ENCODE results near the gene NCAM1.

DNA sequence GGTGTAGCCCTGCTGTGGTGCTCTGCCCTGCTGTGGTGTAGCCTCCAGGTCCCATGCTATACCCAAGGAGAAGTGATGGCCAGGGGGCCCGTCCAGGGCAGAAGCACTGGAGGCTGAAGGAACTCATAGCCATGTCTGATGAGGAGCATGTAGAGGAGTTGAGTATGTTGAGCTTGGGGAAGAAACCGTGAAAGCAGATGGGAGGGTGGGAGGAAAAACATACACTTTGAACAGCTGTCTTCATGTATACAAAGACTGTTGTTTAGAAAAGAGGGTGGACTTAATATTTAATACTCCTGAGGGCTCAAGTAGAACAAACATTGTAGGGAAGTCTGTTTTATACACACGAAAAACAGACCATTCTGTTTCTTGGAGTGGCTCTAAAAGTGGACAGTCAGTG is 326.6 kb downstream of the NCAM1 start:
- TF ChIP-seq, protein P1, sequence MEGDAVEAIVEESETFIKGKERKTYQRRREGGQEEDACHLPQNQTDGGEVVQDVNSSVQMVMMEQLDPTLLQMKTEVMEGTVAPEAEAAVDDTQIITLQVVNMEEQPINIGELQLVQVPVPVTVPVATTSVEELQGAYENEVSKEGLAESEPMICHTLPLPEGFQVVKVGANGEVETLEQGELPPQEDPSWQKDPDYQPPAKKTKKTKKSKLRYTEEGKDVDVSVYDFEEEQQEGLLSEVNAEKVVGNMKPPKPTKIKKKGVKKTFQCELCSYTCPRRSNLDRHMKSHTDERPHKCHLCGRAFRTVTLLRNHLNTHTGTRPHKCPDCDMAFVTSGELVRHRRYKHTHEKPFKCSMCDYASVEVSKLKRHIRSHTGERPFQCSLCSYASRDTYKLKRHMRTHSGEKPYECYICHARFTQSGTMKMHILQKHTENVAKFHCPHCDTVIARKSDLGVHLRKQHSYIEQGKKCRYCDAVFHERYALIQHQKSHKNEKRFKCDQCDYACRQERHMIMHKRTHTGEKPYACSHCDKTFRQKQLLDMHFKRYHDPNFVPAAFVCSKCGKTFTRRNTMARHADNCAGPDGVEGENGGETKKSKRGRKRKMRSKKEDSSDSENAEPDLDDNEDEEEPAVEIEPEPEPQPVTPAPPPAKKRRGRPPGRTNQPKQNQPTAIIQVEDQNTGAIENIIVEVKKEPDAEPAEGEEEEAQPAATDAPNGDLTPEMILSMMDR (conservative IDR thresholded peaks at IDR 0.05; ENCODE audit: low read depth in 2 of 2) = no peak
- TF ChIP-seq POLR2AphosphoS5 (IDR thresholded peaks at IDR 0.05; ENCODE audit: low read depth) (no peak), EZH2 (IDR thresholded peaks at IDR 0.05; ENCODE audit: low read depth, unreplicated experiment) (no peak), EZH2phosphoT487 (IDR thresholded peaks at IDR 0.05; ENCODE audit: unreplicated experiment) (no peak), CREB1 (CRISPR knock-in tag; IDR thresholded peaks at IDR 0.05; ENCODE audit: low read depth) (no peak), ZNF331 (CRISPR knock-in tag; IDR thresholded peaks at IDR 0.05; ENCODE audit: low read depth) (no peak), JUNB (IDR thresholded peaks at IDR 0.05; ENCODE audit: unreplicated experiment) (no peak)
- TF ChIP-seq, protein P2, sequence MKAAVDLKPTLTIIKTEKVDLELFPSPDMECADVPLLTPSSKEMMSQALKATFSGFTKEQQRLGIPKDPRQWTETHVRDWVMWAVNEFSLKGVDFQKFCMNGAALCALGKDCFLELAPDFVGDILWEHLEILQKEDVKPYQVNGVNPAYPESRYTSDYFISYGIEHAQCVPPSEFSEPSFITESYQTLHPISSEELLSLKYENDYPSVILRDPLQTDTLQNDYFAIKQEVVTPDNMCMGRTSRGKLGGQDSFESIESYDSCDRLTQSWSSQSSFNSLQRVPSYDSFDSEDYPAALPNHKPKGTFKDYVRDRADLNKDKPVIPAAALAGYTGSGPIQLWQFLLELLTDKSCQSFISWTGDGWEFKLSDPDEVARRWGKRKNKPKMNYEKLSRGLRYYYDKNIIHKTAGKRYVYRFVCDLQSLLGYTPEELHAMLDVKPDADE (IDR thresholded peaks at IDR 0.05) = no peak
- TF ChIP-seq, protein P3, sequence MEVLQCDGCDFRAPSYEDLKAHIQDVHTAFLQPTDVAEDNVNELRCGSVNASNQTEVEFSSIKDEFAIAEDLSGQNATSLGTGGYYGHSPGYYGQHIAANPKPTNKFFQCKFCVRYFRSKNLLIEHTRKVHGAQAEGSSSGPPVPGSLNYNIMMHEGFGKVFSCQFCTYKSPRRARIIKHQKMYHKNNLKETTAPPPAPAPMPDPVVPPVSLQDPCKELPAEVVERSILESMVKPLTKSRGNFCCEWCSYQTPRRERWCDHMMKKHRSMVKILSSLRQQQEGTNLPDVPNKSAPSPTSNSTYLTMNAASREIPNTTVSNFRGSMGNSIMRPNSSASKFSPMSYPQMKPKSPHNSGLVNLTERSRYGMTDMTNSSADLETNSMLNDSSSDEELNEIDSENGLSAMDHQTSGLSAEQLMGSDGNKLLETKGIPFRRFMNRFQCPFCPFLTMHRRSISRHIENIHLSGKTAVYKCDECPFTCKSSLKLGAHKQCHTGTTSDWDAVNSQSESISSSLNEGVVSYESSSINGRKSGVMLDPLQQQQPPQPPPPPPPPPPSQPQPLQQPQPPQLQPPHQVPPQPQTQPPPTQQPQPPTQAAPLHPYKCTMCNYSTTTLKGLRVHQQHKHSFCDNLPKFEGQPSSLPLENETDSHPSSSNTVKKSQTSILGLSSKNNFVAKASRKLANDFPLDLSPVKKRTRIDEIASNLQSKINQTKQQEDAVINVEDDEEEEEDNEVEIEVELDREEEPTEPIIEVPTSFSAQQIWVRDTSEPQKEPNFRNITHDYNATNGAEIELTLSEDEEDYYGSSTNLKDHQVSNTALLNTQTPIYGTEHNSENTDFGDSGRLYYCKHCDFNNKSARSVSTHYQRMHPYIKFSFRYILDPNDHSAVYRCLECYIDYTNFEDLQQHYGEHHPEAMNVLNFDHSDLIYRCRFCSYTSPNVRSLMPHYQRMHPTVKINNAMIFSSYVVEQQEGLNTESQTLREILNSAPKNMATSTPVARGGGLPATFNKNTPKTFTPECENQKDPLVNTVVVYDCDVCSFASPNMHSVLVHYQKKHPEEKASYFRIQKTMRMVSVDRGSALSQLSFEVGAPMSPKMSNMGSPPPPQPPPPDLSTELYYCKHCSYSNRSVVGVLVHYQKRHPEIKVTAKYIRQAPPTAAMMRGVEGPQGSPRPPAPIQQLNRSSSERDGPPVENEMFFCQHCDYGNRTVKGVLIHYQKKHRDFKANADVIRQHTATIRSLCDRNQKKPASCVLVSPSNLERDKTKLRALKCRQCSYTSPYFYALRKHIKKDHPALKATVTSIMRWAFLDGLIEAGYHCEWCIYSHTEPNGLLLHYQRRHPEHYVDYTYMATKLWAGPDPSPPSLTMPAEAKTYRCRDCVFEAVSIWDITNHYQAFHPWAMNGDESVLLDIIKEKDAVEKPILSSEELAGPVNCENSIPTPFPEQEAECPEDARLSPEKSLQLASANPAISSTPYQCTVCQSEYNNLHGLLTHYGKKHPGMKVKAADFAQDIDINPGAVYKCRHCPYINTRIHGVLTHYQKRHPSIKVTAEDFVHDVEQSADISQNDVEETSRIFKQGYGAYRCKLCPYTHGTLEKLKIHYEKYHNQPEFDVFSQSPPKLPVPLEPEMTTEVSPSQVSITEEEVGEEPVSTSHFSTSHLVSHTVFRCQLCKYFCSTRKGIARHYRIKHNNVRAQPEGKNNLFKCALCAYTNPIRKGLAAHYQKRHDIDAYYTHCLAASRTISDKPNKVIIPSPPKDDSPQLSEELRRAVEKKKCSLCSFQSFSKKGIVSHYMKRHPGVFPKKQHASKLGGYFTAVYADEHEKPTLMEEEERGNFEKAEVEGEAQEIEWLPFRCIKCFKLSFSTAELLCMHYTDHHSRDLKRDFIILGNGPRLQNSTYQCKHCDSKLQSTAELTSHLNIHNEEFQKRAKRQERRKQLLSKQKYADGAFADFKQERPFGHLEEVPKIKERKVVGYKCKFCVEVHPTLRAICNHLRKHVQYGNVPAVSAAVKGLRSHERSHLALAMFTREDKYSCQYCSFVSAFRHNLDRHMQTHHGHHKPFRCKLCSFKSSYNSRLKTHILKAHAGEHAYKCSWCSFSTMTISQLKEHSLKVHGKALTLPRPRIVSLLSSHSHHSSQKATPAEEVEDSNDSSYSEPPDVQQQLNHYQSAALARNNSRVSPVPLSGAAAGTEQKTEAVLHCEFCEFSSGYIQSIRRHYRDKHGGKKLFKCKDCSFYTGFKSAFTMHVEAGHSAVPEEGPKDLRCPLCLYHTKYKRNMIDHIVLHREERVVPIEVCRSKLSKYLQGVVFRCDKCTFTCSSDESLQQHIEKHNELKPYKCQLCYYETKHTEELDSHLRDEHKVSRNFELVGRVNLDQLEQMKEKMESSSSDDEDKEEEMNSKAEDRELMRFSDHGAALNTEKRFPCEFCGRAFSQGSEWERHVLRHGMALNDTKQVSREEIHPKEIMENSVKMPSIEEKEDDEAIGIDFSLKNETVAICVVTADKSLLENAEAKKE (CRISPR knock-in tag; IDR thresholded peaks at IDR 0.05) = no peak
- TF ChIP-seq, protein P4, sequence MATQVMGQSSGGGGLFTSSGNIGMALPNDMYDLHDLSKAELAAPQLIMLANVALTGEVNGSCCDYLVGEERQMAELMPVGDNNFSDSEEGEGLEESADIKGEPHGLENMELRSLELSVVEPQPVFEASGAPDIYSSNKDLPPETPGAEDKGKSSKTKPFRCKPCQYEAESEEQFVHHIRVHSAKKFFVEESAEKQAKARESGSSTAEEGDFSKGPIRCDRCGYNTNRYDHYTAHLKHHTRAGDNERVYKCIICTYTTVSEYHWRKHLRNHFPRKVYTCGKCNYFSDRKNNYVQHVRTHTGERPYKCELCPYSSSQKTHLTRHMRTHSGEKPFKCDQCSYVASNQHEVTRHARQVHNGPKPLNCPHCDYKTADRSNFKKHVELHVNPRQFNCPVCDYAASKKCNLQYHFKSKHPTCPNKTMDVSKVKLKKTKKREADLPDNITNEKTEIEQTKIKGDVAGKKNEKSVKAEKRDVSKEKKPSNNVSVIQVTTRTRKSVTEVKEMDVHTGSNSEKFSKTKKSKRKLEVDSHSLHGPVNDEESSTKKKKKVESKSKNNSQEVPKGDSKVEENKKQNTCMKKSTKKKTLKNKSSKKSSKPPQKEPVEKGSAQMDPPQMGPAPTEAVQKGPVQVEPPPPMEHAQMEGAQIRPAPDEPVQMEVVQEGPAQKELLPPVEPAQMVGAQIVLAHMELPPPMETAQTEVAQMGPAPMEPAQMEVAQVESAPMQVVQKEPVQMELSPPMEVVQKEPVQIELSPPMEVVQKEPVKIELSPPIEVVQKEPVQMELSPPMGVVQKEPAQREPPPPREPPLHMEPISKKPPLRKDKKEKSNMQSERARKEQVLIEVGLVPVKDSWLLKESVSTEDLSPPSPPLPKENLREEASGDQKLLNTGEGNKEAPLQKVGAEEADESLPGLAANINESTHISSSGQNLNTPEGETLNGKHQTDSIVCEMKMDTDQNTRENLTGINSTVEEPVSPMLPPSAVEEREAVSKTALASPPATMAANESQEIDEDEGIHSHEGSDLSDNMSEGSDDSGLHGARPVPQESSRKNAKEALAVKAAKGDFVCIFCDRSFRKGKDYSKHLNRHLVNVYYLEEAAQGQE (IDR thresholded peaks at IDR 0.05; ENCODE audit: unreplicated experiment) = no peak
